ENCODE results near the gene EEF1A2.

EEF1A2 gene

DNA sequence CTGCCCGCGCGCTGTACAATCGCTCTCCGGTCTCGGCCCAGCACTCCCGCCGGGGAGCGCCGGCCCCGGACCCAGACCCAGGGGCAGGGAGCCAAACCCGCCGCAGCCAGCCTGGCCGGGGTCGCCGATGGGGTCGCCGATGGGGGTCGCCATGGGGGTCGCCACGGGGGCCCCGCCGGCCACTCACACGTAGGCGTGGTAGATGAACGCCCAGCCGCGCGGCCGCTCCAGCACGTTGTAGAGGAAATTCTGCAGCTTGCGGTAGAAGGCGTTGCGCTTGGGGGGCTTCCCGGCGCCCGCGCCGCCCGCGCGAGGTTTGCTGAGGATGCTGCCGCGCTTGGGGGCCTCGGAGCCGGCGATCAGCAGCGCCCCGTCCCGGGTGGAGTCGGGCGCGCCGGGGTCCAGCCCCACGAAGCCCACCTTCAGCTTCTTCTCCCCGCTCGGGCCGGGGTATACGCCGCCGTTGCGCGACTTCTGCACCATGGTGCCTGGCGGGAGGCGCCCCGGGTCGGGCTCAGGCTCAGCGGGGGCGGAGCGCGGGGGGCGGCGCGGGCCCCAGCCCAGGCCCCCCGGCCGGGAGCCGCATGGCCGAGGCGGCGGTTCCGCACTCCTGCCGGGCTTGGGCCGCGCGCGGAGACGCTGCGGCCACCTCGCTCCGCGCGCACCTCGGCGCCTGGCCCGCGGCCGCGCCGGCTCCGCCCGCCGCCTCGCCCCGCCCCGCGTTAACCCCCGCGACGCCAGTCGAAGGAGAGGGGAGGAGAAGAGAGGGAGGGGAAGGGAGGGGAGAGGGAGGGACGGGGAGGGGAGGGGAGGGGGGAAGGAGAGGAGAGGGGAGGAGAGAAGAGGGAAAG, 26.7 kb downstream of the EEF1A2 start, which contains the start of gene KCNQ2:
KCNQ2 (minus strand) TSS at position 675 of the 851 bp plus-strand sequence; CDS start at position 483, 192 bp downstream.
- DNase-seq (ENCODE audit: low read depth), result no peak

GRCh38 chr20:63471717-63471980, 27.2 kb downstream of the EEF1A2 start:
- no peak overlapping the region for H3K4me3 ChIP-seq (ENCODE audit: low read depth, low read length)
- DNase-seq (ENCODE audit: low read depth), result no peak

More for the DNA sequence above, 26.7 kb downstream of the EEF1A2 start, which contains the start of gene KCNQ2:
- H3K4me3 ChIP-seq (ENCODE audit: low read depth, low read length), result no peak within 1 kb of the TSS
- TF ChIP-seq CTCF (IDR thresholded peaks at IDR 0.05; ENCODE audit: insufficient read depth, low read depth, low read length, missing control alignments), result no peak

GRCh38 chr20:63471002-63471716, 27.7 kb downstream of the EEF1A2 start:
- no peak overlapping the region for H3K4me3 ChIP-seq (ENCODE audit: low read depth, low read length)
- DNase-seq (ENCODE audit: low read depth), result no peak
- TF ChIP-seq CTCF (IDR thresholded peaks at IDR 0.05; ENCODE audit: insufficient read depth, low read depth, low read length, missing control alignments), result no peak

More at GRCh38 chr20:63471717-63471980, 27.2 kb downstream of the EEF1A2 start:
- TF ChIP-seq CTCF (IDR thresholded peaks at IDR 0.05; ENCODE audit: insufficient read depth, low read depth, low read length, missing control alignments), result no peak

DNA sequence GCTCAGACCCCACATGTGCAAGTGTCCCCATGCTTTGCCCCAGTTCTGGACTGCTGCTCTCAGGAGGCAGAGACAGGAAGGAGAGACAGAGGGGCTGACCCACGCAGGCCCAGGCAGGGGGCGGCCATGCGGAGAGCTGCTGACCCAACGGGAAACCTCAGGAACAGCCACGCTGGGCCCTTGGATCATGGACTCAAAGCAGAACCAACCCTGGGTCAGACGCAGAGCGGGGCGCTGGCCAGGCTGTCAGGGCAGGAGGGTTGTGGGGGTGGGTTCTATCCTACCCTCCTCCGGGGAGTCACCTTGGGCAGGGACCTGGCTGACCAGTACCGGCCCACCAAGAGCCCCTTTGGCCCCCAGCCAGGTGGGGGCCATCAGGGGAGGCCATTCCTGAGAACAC, 28.5 kb downstream of the EEF1A2 start:
- TF ChIP-seq CTCF (IDR thresholded peaks at IDR 0.05; ENCODE audit: insufficient read depth, low read depth, low read length, missing control alignments), result no peak
- no peak overlapping the region for H3K4me3 ChIP-seq (ENCODE audit: low read depth, low read length)
- DNase-seq (ENCODE audit: low read depth), result no peak

GRCh38 chr20:63469713-63470101, 29.2 kb downstream of the EEF1A2 start:
- no peak overlapping the region for H3K4me3 ChIP-seq (ENCODE audit: low read depth, low read length)
- no peak for TF ChIP-seq CTCF (IDR thresholded peaks at IDR 0.05; ENCODE audit: insufficient read depth, low read depth, low read length, missing control alignments)
- no peak for DNase-seq (ENCODE audit: low read depth)

- TF ChIP-seq CTCF (IDR thresholded peaks at IDR 0.05; ENCODE audit: insufficient read depth, low read depth, low read length, missing control alignments), result no peak
- no peak overlapping the region for H3K4me3 ChIP-seq (ENCODE audit: low read depth, low read length)
- no peak for DNase-seq (ENCODE audit: low read depth)
Observed at GRCh38 chr20:63469019-63469712, 29.7 kb downstream of the EEF1A2 start.
